Measurements from ENCODE around the gene PPP1R13B.

- TF ChIP-seq CTCF (IDR thresholded peaks at IDR 0.05) (no peak), POLR2AphosphoS5 (IDR thresholded peaks at IDR 0.05; ENCODE audit: low read depth, low read length) (no peak), YY1 (IDR thresholded peaks at IDR 0.05; ENCODE audit: low read depth) (no peak), FOXM1 (IDR thresholded peaks at IDR 0.05; ENCODE audit: low read depth) (no peak), TAF1 (IDR thresholded peaks at IDR 0.05; ENCODE audit: borderline replicate concordance, low read depth, low read length) (no peak), MAX (IDR thresholded peaks at IDR 0.05; ENCODE audit: low read depth) (no peak), RFX5 (IDR thresholded peaks at IDR 0.05; ENCODE audit: low read length) (no peak), EP300 (IDR thresholded peaks at IDR 0.05; ENCODE audit: borderline replicate concordance in 1 of 2, low read depth in 1 of 2, low read length in 1 of 2) (no peak)
Observed at GRCh38 chr14:103762036-103762435, 85.3 kb downstream of the PPP1R13B start.
